ENCODE measurements around the gene PAQR6. TPM values are rescaled to one million over a fixed set of nuclear protein-coding genes. Genes with fewer than 3 reads are reported as not detected.

The PAQR6 gene
- total RNA-seq, result 30.1 to 32.0 TPM (median 30.7 TPM) in 3 replicates

GRCh38 chr1:156247460-156248322 is at the start of gene PAQR6:
PAQR6 (minus strand) TSS chr1:156248056; CDS start chr1:156246731, 1,325 bp downstream.
- no peak for DNase-seq (ENCODE audit: low spot score in 2 of 2, unreplicated experiment in 2 of 2)
- H3K4me3 Mint-ChIP-seq, result no peak within 1 kb of the TSS
- TF ChIP-seq CTCF (IDR thresholded peaks at IDR 0.05; ENCODE audit: unreplicated experiment), result no peak
- H3K27ac Mint-ChIP-seq, result peak within 1 kb of the TSS; percentile 16
- H3K27me3 Mint-ChIP-seq (ENCODE audit: low read depth), result no peaks in the 10 kb centered on the region
- peaks cover 8% of the 10 kb centered on the region for H3K36me3 Mint-ChIP-seq
- H3K9me3 Mint-ChIP-seq, result no peaks in the 10 kb centered on the region
- H3K4me1 Mint-ChIP-seq, result peaks cover 4% of the 10 kb centered on the region

DNA sequence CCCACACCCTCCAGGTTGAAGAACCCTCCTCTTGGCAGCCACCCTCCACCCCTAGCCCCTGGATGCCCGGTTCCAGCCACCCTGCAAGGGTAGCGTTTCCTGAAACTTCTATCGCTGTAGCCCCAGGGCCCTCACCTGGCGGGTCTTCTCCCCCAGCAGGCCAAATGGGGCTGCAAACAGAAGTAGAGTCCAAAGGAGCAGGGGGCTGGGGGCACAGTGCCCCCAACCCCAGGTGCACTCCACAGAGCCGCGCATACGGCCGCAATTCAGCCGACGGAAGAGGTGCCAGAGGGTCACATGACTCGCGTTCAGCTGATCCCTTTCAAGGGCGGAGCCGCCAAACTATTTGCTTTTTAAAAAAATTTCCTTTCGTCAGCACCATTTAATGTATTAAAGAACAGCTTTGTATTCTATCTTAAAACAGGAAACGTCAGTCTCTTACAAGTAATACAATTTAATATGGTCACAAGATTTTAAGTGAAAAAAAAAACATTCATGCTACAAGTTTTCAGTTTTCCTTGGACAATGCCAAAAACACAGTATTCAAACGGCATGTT is 47.6 kb upstream of the PAQR6 start, which contains the start of gene GLMP:
Gene GLMP (minus strand): TSS at position 289 of the 557 bp plus-strand sequence. CDS start 34 bp downstream, at position 255.
- Mint-ChIP-seq H3K27me3 (ENCODE audit: low read depth) (no peaks in the 10 kb centered on the region), H3K36me3 (no peaks in the 10 kb centered on the region), H3K4me1 (peaks cover 16% of the 10 kb centered on the region), H3K27ac (peak within 1 kb of the TSS; percentile 61), H3K9me3 (no peaks in the 10 kb centered on the region), H3K4me3 (peak within 1 kb of the TSS; percentile 88)
- no peak for DNase-seq (ENCODE audit: low spot score in 2 of 2, unreplicated experiment in 2 of 2)
- no peak for TF ChIP-seq CTCF (IDR thresholded peaks at IDR 0.05; ENCODE audit: unreplicated experiment)

- no peak overlapping the region for H3K4me3 Mint-ChIP-seq
- DNase-seq (ENCODE audit: low spot score in 2 of 2, unreplicated experiment in 2 of 2), result no peak
- H3K27ac Mint-ChIP-seq, result no peak overlapping the region
- H3K27me3 Mint-ChIP-seq (ENCODE audit: low read depth), result no peaks in the 10 kb centered on the region
- H3K9me3 Mint-ChIP-seq, result no peaks in the 10 kb centered on the region
- H3K36me3 Mint-ChIP-seq, result no peaks in the 10 kb centered on the region
- TF ChIP-seq CTCF (IDR thresholded peaks at IDR 0.05; ENCODE audit: unreplicated experiment), result no peak
- H3K4me1 Mint-ChIP-seq, result peaks cover 16% of the 10 kb centered on the region
These were observed 46.0 kb upstream of the PAQR6 start for GRCh38 chr1:156293895-156294294.

DNA sequence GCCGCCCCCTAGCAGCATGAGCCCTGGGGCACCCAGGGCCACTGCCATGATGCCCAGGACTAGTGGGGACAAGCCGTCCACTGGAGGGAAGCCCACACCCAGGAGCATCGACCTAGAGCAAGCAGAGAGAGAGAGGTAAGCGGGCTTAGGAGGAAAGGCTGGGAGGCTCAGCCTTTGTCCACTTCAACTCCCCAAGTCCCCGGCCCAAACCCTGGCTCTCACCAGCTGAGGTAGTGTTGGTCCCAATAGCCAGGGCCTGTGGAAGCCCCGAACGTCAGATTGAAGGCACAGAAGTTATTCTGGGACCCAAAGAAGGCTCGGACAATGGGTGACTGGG is 45.2 kb upstream of the PAQR6 start:
- peaks cover 16% of the 10 kb centered on the region for H3K4me1 Mint-ChIP-seq
- H3K27ac Mint-ChIP-seq, result no peak overlapping the region

More for the DNA sequence above, 45.2 kb upstream of the PAQR6 start:
- no peaks in the 10 kb centered on the region for H3K9me3 Mint-ChIP-seq
- no peak for DNase-seq (ENCODE audit: low spot score in 2 of 2, unreplicated experiment in 2 of 2)
- TF ChIP-seq CTCF (IDR thresholded peaks at IDR 0.05; ENCODE audit: unreplicated experiment), result no peak
- no peak overlapping the region for H3K4me3 Mint-ChIP-seq
- no peaks in the 10 kb centered on the region for H3K27me3 Mint-ChIP-seq (ENCODE audit: low read depth)
- H3K36me3 Mint-ChIP-seq, result peaks cover 3% of the 10 kb centered on the region

Measured in mesothelial cell of epicardium (in vitro differentiated cells).